GM19351 (cell line): ENCODE results near the gene OTX2.

Experiments
- ATAC-seq: cut with Tn5 transposase; IDR thresholded peaks from one replicate; pipeline ENCODE4 v1.9.1; 2021; ENCODE audit warnings: mild to moderate bottlenecking, moderate library complexity; ENCODE audit not compliant: unreplicated experiment

The OTX2 gene

GRCh38 chr14:56797003-56797568, 13.2 kb downstream of the OTX2 start:
- ATAC-seq = no peak

- ATAC-seq = no peak
Observed at GRCh38 chr14:56796259-56796658, 14.0 kb downstream of the OTX2 start.

GRCh38 chr14:56795284-56795622, 15.0 kb downstream of the OTX2 start:
- no peak for ATAC-seq

DNA sequence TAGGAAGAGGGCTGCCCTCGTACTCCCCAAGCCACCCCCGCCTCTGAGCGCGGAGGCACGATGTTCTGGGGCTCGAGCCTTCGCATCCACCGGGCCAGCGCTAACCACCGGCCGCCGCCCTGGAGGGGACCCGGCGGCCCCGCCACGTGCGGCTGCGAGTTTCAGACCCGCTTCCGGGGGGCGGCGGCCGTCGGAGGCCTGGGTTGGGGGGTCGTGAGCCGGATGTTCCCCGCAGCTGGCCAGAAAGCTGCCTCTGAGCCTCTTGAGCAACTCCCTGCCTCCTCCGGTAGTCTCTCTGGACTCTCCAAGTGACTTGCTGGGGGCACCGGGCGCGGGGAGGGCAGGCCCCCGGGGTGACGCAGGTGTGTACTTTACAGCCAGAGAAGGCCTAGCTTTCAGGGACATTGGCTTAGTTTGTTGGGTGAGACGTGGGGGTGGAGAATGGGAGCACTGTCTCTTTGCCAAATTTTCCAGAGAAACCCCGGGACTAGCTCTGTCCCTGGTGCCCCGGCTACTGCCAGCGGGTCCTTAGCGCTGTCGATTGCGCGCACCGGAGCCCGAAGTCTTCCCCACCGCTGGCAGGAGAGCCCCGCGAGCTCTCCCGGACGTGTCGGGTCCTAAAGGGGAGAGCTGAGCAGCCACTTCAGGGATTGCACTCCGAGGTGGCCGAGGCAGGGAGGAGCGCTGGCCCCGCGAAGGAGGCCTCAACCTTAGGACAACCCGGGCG, 15.6 kb downstream of the OTX2 start:
- no peak for ATAC-seq

DNA sequence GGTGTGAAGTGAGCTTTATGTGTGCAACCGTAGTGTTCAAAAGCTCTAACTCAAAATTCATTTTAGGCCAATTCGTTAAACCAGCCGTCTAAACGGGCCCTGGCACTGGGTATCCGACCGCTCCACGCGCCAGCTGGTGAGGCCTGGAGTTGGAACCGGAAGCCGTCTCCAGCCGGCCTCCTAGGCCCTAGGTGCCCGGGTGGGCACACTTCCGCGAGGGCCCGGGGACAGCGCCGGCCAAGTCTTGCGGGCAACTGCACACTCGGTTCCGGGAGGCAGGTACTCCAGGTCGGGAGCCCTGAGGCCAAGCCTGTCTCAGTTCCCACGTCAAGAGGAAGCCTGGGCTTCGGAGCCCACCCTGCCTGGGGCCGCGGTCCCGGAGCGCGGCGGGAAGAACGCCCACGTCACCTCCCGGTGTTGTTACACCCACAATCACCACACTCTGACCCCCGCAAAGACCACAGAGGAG, 16.2 kb downstream of the OTX2 start:
- no peak for ATAC-seq

- no peak for ATAC-seq
Observed at GRCh38 chr14:56789955-56790354, 20.3 kb downstream of the OTX2 start.

- ATAC-seq = no peak
Observed at GRCh38 chr14:56787530-56787929, 22.7 kb downstream of the OTX2 start.

GRCh38 chr14:56782711-56783110, 27.6 kb downstream of the OTX2 start:
- no peak for ATAC-seq

DNA sequence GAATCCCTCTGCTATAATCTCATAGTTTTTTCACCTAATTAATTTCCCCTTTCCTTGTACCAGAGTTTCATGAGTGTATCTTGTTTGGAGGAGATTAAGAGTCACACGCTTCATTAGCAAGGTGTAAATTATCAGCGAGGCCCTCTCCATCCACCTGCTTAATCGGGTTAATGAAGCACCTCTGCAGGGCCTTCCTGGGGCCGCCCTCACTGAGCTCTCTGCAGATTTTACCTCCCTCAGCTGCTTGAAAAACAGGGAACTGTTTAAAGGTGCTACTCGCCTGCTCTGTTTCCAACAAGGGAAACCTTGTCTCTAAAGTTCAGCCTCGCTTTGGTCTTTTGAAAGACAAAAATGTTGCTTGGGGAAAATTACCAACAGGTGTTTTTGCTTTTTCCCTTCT, 35.8 kb downstream of the OTX2 start:
- no peak for ATAC-seq

DNA sequence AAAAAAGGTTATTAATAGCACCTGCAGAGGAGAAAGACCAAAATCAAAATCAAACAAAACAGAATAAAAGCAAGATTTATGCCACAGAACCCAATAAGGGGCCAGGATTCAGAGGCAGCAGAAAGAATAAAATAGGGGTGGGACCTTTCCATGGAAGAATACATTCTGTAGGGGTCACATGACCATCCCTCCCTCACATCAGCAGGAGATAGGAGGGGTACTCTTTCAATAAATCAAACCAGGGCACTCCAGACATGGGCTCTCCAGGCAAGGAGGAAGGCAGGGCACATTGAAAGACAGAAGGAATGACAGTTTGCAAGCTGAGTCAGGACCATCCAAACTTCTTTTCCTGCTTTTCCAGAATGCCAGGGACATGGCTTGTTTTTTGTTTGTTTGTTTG, 39.8 kb downstream of the OTX2 start:
- no peak for ATAC-seq

GRCh38 chr14:56760164-56760914, 49.9 kb downstream of the OTX2 start:
- no peak for ATAC-seq

GRCh38 chr14:56759633-56760032, 50.6 kb downstream of the OTX2 start:
- ATAC-seq = no peak

DNA sequence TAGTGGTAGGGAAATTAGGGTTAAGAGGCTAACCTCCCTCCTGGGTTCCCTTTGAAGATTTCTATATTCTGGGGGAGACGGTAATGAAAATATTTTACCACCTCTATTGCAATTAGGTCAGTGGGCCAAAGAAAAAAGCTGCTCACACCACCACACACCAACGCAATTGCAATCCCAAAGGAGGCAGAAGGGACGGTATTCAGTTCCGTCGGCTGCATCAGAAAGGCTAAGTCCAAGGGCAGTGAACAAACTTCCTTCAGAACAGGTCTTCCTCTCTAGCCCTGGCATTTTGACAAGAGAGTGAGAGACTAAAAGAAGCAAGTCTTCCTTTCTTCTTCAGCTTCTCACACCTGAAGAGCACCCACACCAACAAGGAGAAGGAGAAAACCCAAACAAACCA, 51.2 kb downstream of the OTX2 start:
- ATAC-seq = no peak

GRCh38 chr14:56754921-56755320, 55.4 kb downstream of the OTX2 start:
- ATAC-seq = no peak

DNA sequence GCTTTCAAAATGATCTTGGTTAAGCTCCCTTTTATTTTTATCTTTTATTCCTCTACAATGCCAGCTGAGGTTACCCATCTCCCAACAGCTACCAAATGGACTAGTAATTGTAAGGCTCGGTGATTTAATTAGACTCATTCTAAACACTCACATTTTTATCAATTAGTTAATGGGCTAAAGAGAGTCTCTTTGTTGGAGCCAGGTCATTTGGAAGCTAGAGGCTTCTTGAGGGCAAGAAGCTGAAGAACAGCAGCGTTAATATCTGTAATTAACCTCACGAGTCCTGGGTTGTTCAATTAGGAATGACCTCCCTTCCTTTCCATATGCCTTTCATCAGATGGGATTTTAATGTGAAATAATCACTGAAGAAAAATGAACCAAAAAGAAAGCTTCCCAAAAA, 56.9 kb downstream of the OTX2 start:
- no peak for ATAC-seq

DNA sequence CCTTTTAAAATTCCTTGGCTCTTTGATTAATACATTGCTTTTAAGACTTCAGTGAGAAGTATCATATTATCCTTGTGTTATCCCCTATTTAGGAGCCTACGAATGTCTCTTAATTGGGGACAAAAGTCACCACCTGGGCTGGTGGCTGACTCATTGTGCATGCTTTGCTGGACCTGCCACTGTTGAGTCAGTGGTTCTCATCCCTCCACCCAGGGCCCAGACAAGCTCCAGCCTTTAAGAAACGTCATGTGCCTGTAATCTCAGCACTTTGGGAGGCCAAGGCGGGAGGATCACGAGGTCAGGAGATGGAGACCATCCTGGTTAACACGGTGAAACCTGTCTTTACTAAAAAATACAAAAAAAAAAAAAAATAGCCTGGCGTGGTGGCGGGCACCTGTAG, 57.9 kb downstream of the OTX2 start:
- no peak for ATAC-seq

GRCh38 chr14:56751471-56751870, 58.8 kb downstream of the OTX2 start:
- ATAC-seq = no peak
